H9 (cell line): ENCODE results near the gene SPX. TPM values are rescaled to one million over a fixed set of nuclear protein-coding genes. Genes with fewer than 3 reads are reported as not detected.

Experiments
- DNase-seq: peaks from one replicate; pipeline ENCODE4 v3.0.0-alpha.2; 2017
- H2AFZ ChIP-seq: one replicate; pipeline ENCODE4 v1.6.1; 2013; ENCODE audit warnings: mild to moderate bottlenecking, low read length, control low read depth, moderate library complexity
- H2AK5ac ChIP-seq: 2 replicates; pipeline ENCODE4 v1.6.1; 2013; ENCODE audit warnings: low read length, control low read depth, mixed read lengths; ENCODE audit not compliant: insufficient read length
- H2BK120ac ChIP-seq: one replicate; pipeline ENCODE4 v1.6.1; 2013; ENCODE audit warnings: low read depth, mild to moderate bottlenecking, low read length, control low read depth, inconsistent platforms; ENCODE audit not compliant: poor library complexity, severe bottlenecking
- H2BK12ac ChIP-seq: 2 replicates; pipeline ENCODE4 v1.6.1; 2013; ENCODE audit warnings: low read length, control low read depth, mixed read lengths, low read depth; ENCODE audit not compliant: insufficient read length
- H2BK15ac ChIP-seq: 2 replicates; pipeline ENCODE4 v1.6.1; 2013; ENCODE audit warnings: low read depth, low read length, control low read depth
- H2BK20ac ChIP-seq: one replicate; pipeline ENCODE4 v1.6.1; 2013; ENCODE audit warnings: low read depth, mild to moderate bottlenecking, low read length, control low read depth, inconsistent platforms; ENCODE audit not compliant: poor library complexity, severe bottlenecking
- H2BK5ac ChIP-seq: 2 replicates; pipeline ENCODE4 v1.6.1; 2013; ENCODE audit warnings: low read length, control low read depth, mixed read lengths; ENCODE audit not compliant: insufficient read length
- H3K14ac ChIP-seq: 2 replicates; pipeline ENCODE4 v1.6.1; 2013; ENCODE audit warnings: low read length, control low read depth; ENCODE audit not compliant: insufficient read depth
- H3K18ac ChIP-seq: 2 replicates; pipeline ENCODE4 v1.6.1; 2013; ENCODE audit warnings: low read depth, mild to moderate bottlenecking, mixed read lengths, low read length, control low read depth; ENCODE audit not compliant: insufficient read length
- H3K23ac ChIP-seq: 2 replicates; pipeline ENCODE4 v1.6.1; 2013; ENCODE audit warnings: low read length, control low read depth, mixed read lengths, low read depth; ENCODE audit not compliant: insufficient read length
- H3K23me2 ChIP-seq: 2 replicates; pipeline ENCODE4 v1.6.1; 2013; ENCODE audit warnings: low read depth, mild to moderate bottlenecking, mixed read lengths, low read length, control low read depth; ENCODE audit not compliant: insufficient read length, poor library complexity, severe bottlenecking
- H3K27ac ChIP-seq: 2 replicates; pipeline ENCODE4 v1.5.1; 2013; ENCODE audit warnings: low read length, control low read depth, mixed read lengths, low read depth; ENCODE audit not compliant: insufficient read length
- H3K27me3 ChIP-seq: 2 replicates; pipeline ENCODE4 v1.6.1; 2013; ENCODE audit warnings: low read length, control low read depth, inconsistent platforms; ENCODE audit not compliant: insufficient read depth
- H3K4ac ChIP-seq: 2 replicates; pipeline ENCODE4 v1.6.1; 2013; ENCODE audit warnings: low read depth, mild to moderate bottlenecking, control low read depth, inconsistent platforms, low read length, moderate library complexity
- H3K4me1 ChIP-seq: 2 replicates; pipeline ENCODE4 v1.6.1; 2013; ENCODE audit warnings: low read length, control low read depth, inconsistent platforms; ENCODE audit not compliant: insufficient read depth
- H3K4me2 ChIP-seq: 2 replicates; pipeline ENCODE4 v1.6.1; 2013; ENCODE audit warnings: low read length, control low read depth, mixed read lengths; ENCODE audit not compliant: insufficient read length, insufficient read depth
- H3K56ac ChIP-seq: 2 replicates; pipeline ENCODE4 v1.6.1; 2013; ENCODE audit warnings: low read depth, mild to moderate bottlenecking, mixed read lengths, low read length, control low read depth; ENCODE audit not compliant: insufficient read length
- H3K79me1 ChIP-seq: 2 replicates; pipeline ENCODE4 v1.6.1; 2013; ENCODE audit warnings: low read depth, mild to moderate bottlenecking, moderate library complexity, low read length, control low read depth, inconsistent platforms; ENCODE audit not compliant: insufficient read depth, poor library complexity, severe bottlenecking
- H3K79me2 ChIP-seq: 2 replicates; pipeline ENCODE4 v1.6.1; 2013; ENCODE audit warnings: low read length, control low read depth, inconsistent platforms; ENCODE audit not compliant: insufficient read depth
- H3K9ac ChIP-seq: 2 replicates; pipeline ENCODE4 v1.6.1; 2013; ENCODE audit warnings: low read length, control low read depth, mixed read lengths; ENCODE audit not compliant: insufficient read length; ENCODE audit errors: extremely low read depth
- H3K9me3 ChIP-seq: one replicate; pipeline ENCODE4 v1.6.1; 2013; ENCODE audit warnings: low read depth, low read length, inconsistent platforms; ENCODE audit not compliant: control insufficient read depth
- H3T11ph ChIP-seq: one replicate; pipeline ENCODE4 v1.6.1; 2013; ENCODE audit warnings: mild to moderate bottlenecking, low read length, control low read depth, inconsistent platforms
- H4K20me1 ChIP-seq: one replicate; pipeline ENCODE4 v1.6.1; 2013; ENCODE audit not compliant: control insufficient read depth, insufficient read length, insufficient read depth
- H4K5ac ChIP-seq: 2 replicates; pipeline ENCODE4 v1.6.1; 2013; ENCODE audit warnings: low read depth, mild to moderate bottlenecking, mixed read lengths, low read length, control low read depth; ENCODE audit not compliant: insufficient read length
- H4K8ac ChIP-seq: replicated peaks from 2 replicates; pipeline ENCODE4 v1.6.1; 2013; ENCODE audit warnings: low read length, control low read depth, mixed read lengths, low read depth; ENCODE audit not compliant: insufficient read length
- H4K91ac ChIP-seq: 2 replicates; pipeline ENCODE4 v1.6.1; 2013; ENCODE audit warnings: low read depth, mild to moderate bottlenecking, moderate library complexity, mixed read lengths, low read length, control low read depth; ENCODE audit not compliant: insufficient read length
- H3K27ac Mint-ChIP-seq, 3 experiments: 2 replicates in 2 of 3; 3 replicates in 1 of 3; pipeline ENCODE4 v1.8.0; 2020 to 2021; ENCODE audit warnings: mixed read lengths in 3 of 3, mild to moderate bottlenecking in 1 of 3, moderate library complexity in 1 of 3
- H3K27me3 Mint-ChIP-seq: 2 replicates; pipeline ENCODE4 v1.8.0; 2021; ENCODE audit warnings: low read depth, mild to moderate bottlenecking, moderate library complexity, mixed read lengths
- H3K36me3 Mint-ChIP-seq, 3 experiments: 2 replicates in 2 of 3; 3 replicates in 1 of 3; pipeline ENCODE4 v1.8.0; 2020 to 2021; ENCODE audit warnings: low read depth in 3 of 3, mixed read lengths in 3 of 3; ENCODE audit not compliant: insufficient read depth in 1 of 3
- H3K4me1 Mint-ChIP-seq, 2 experiments: 2 replicates each; pipeline ENCODE4 v1.8.0; 2020; ENCODE audit warnings: mixed read lengths in 2 of 2
- H3K4me3 Mint-ChIP-seq, 2 experiments: 2 replicates in 1 of 2; 3 replicates in 1 of 2; pipeline ENCODE4 v1.8.0; 2020 to 2021; ENCODE audit warnings: mild to moderate bottlenecking in 2 of 2, mixed read lengths in 2 of 2, moderate library complexity in 1 of 2
- H3K9me3 Mint-ChIP-seq, 2 experiments: 2 replicates in 1 of 2; 3 replicates in 1 of 2; pipeline ENCODE4 v1.8.0; 2020; ENCODE audit warnings: mild to moderate bottlenecking in 2 of 2, mixed read lengths in 2 of 2, moderate library complexity in 1 of 2
- CTCF ChIP-seq: fragments of 200-600 bp; sonication (generic); conservative IDR thresholded peaks from 3 replicates; pipeline ENCODE4 v1.8.0; 2021; ENCODE audit warnings: antibody characterized with exemption, mild to moderate bottlenecking
- WGBS: extraction: QIAGEN DNeasy Blood & Tissue Kit; methylation state at CpG from one replicate; pipeline ENCODE4 v1.1.7; 2013; ENCODE audit warnings: missing lambda C conversion rate, low lambda C conversion rate, mixed read lengths; ENCODE audit not compliant: insufficient read length; ENCODE audit errors: extremely low coverage; 5-methylcytosine and 5-hydroxymethylcytosine counted together
- total RNA-seq: library from RNA; stranded (reverse); gene quantifications from 2 replicates; pipeline ENCODE4 v1.2.1, GENCODE V29; 2021

The SPX gene
- total RNA-seq, 1 experiment from 2014 or later, result 0.35 TPM

GRCh38 chr12:21502164-21502496 is 24.0 kb upstream of the SPX start:
- no peaks in the 10 kb centered on the region for H3K9me3 Mint-ChIP-seq
- no peak overlapping the region for H3K56ac ChIP-seq
- H4K5ac ChIP-seq, result no peak overlapping the region
- H3K36me3 Mint-ChIP-seq, result peaks cover 2 to 17% (median 15%) of the 10 kb centered on the region in 3 experiments; a peak in 5 of 7 replicates
- H3K9ac ChIP-seq, result peak overlapping the region; percentile 96
- H3K4ac ChIP-seq, result no peak overlapping the region; the same call in 1 of the 2 replicates
- DNase-seq, result no peak
- peak overlapping the region; percentile 87 for H3K4me2 ChIP-seq
- no peak overlapping the region for H2AFZ ChIP-seq
- no peak overlapping the region for H3K4me3 Mint-ChIP-seq
- H3K79me2 ChIP-seq, result peaks cover 13% of the 10 kb centered on the region; the same call in 1 of the 2 replicates
- no peak overlapping the region for H3T11ph ChIP-seq
- no peaks in the 10 kb centered on the region for H3K27me3 ChIP-seq
- no peak overlapping the region for H2BK120ac ChIP-seq
- peaks cover 10% of the 10 kb centered on the region for H3K23me2 ChIP-seq
- no peak overlapping the region for H2BK5ac ChIP-seq
- H3K18ac ChIP-seq, result peak overlapping the region; percentile 79
- no peaks in the 10 kb centered on the region for H3K4me1 ChIP-seq
- peaks cover 10 to 12% of the 10 kb centered on the region in 2 experiments for H3K4me1 Mint-ChIP-seq
- WGBS, result no CpG with 5 or more reads among the region's 14 CpGs
- no peak overlapping the region for H2BK12ac ChIP-seq
- no peaks in the 10 kb centered on the region for H3K27me3 Mint-ChIP-seq
- TF ChIP-seq CTCF, result no peak
- H3K27ac Mint-ChIP-seq, result no peak overlapping the region; a peak in 2 of 7 replicates
- H2AK5ac ChIP-seq, result no peak overlapping the region
- no peak overlapping the region for H4K8ac ChIP-seq
- peaks cover 3% of the 10 kb centered on the region for H3K79me1 ChIP-seq
- H3K27ac ChIP-seq, result no peak overlapping the region
- H2BK15ac ChIP-seq, result no peak overlapping the region
- no peak overlapping the region for H2BK20ac ChIP-seq
- H4K20me1 ChIP-seq, result peaks cover 2% of the 10 kb centered on the region
- H3K23ac ChIP-seq, result no peak overlapping the region
- H3K14ac ChIP-seq, result peak overlapping the region; percentile 91
- no peaks in the 10 kb centered on the region for H3K9me3 ChIP-seq
- no peak overlapping the region for H4K91ac ChIP-seq
